ENCODE results near the gene SLC66A2. TPM values are rescaled to one million over a fixed set of nuclear protein-coding genes. Genes with fewer than 3 reads are reported as not detected.

The SLC66A2 gene
- total RNA-seq, 2 experiments from 2014 or later = 44.5 to 44.8 TPM

GRCh38 chr18:79948719-79949411 lies 2.6 kb downstream of the SLC66A2 start:
- Histone ChIP-seq H3K27ac (ENCODE audit: low read depth in 1 of 2, low read length in 2 of 2) (no peak overlapping the region), H3K36me3 (ENCODE audit: insufficient read depth, low read length) (peaks cover 3% of the 10 kb centered on the region), H3K27me3 (ENCODE audit: control insufficient read depth in 1 of 2, insufficient read depth in 2 of 2, low read length in 2 of 2) (no peaks in the 10 kb centered on the region), H3K9me3 (ENCODE audit: control insufficient read depth in 1 of 2, insufficient read depth in 1 of 2, low read length in 2 of 2) (no peaks in the 10 kb centered on the region), H3K4me1 (ENCODE audit: insufficient read depth, low read length) (peaks cover 56% of the 10 kb centered on the region), H3K4me3 (ENCODE audit: low read length) (no peak overlapping the region)
- peaks cover 47% of the 10 kb centered on the region for H3K4me1 Mint-ChIP-seq (ENCODE audit: low read depth)
- TF ChIP-seq CTCF (IDR thresholded peaks at IDR 0.05) = no peak
- no peaks in the 10 kb centered on the region for H3K27me3 Mint-ChIP-seq
- DNase-seq (no peak), ATAC-seq (ENCODE audit: poor library complexity) (no peak)
- H3K27ac Mint-ChIP-seq = no peak overlapping the region
- H3K36me3 Mint-ChIP-seq (ENCODE audit: low read depth) = peaks cover 20% of the 10 kb centered on the region
- intact Hi-C loops (cut with DNase I, micrococcal nuclease) = no loop called here
- ChIA-PET CTCF (interaction anchor here (1.4 kb wide), 1 partner anchor 11 kb away, joined by 3 read pairs; no protein-coding TSS in a partner anchor), POLR2A (no interaction called here)
- peak overlapping the region; percentile 71 for H3K4me3 Mint-ChIP-seq
- no peaks in the 10 kb centered on the region for H3K9me3 Mint-ChIP-seq

GRCh38 chr18:79947881-79948610 lies 3.4 kb downstream of the SLC66A2 start:
- Histone ChIP-seq H3K27ac (ENCODE audit: low read depth in 1 of 2, low read length in 2 of 2) (no peak overlapping the region), H3K9me3 (ENCODE audit: control insufficient read depth in 1 of 2, insufficient read depth in 1 of 2, low read length in 2 of 2) (no peaks in the 10 kb centered on the region), H3K4me1 (ENCODE audit: insufficient read depth, low read length) (peaks cover 59% of the 10 kb centered on the region), H3K27me3 (ENCODE audit: control insufficient read depth in 1 of 2, insufficient read depth in 2 of 2, low read length in 2 of 2) (no peaks in the 10 kb centered on the region), H3K4me3 (ENCODE audit: low read length) (no peak overlapping the region), H3K36me3 (ENCODE audit: insufficient read depth, low read length) (peaks cover 5% of the 10 kb centered on the region)
- Mint-ChIP-seq H3K4me3 (peak overlapping the region; percentile 34), H3K4me1 (ENCODE audit: low read depth) (peaks cover 47% of the 10 kb centered on the region), H3K9me3 (no peaks in the 10 kb centered on the region), H3K27ac (no peak overlapping the region), H3K27me3 (no peaks in the 10 kb centered on the region), H3K36me3 (ENCODE audit: low read depth) (peaks cover 20% of the 10 kb centered on the region)
- ATAC-seq (ENCODE audit: poor library complexity) (no peak), DNase-seq (no peak)
- intact Hi-C loops (cut with DNase I, micrococcal nuclease) = no loop called here
- POLR2A ChIA-PET = interaction anchor here (0.7 kb wide), 1 partner anchor 19 kb away, joined by 3 read pairs; no protein-coding TSS in a partner anchor
- no peak for TF ChIP-seq CTCF (IDR thresholded peaks at IDR 0.05)
- CTCF ChIA-PET = no interaction called here

- H3K4me3 Mint-ChIP-seq = no peak overlapping the region
- Histone ChIP-seq H3K4me1 (ENCODE audit: insufficient read depth, low read length) (peaks cover 57% of the 10 kb centered on the region), H3K4me3 (ENCODE audit: low read length) (no peak overlapping the region), H3K27ac (ENCODE audit: low read depth in 1 of 2, low read length in 2 of 2) (no peak overlapping the region), H3K36me3 (ENCODE audit: insufficient read depth, low read length) (peaks cover 14% of the 10 kb centered on the region), H3K9me3 (ENCODE audit: control insufficient read depth in 1 of 2, insufficient read depth in 1 of 2, low read length in 2 of 2) (no peaks in the 10 kb centered on the region), H3K27me3 (ENCODE audit: control insufficient read depth in 1 of 2, insufficient read depth in 2 of 2, low read length in 2 of 2) (no peaks in the 10 kb centered on the region)
- H3K27me3 Mint-ChIP-seq = no peaks in the 10 kb centered on the region
- ChIA-PET CTCF (no interaction called here), POLR2A (no interaction called here)
- DNase-seq (no peak), ATAC-seq (ENCODE audit: poor library complexity) (no peak)
- peaks cover 29% of the 10 kb centered on the region for H3K36me3 Mint-ChIP-seq (ENCODE audit: low read depth)
- no peaks in the 10 kb centered on the region for H3K9me3 Mint-ChIP-seq
- TF ChIP-seq CTCF (IDR thresholded peaks at IDR 0.05) = no peak
- H3K4me1 Mint-ChIP-seq (ENCODE audit: low read depth) = peaks cover 47% of the 10 kb centered on the region
- H3K27ac Mint-ChIP-seq = no peak overlapping the region
- intact Hi-C loops (cut with DNase I, micrococcal nuclease) = no loop called here
These were observed 4.2 kb downstream of the SLC66A2 start for GRCh38 chr18:79947054-79947755.

All from CD4-positive, alpha-beta T cell (primary cell).